ENCODE data around the gene MNAT1.

MNAT1 gene

GRCh38 chr14:60935319-60935718 is 200.8 kb downstream of the MNAT1 start:
- TF ChIP-seq ZBTB7A (IDR thresholded peaks at IDR 0.05; ENCODE audit: low read depth) (no peak), CEBPB (IDR thresholded peaks at IDR 0.05) (no peak), EGR1 (IDR thresholded peaks at IDR 0.05) (no peak)

GRCh38 chr14:60943637-60944032 is 209.1 kb downstream of the MNAT1 start:
- TF ChIP-seq TEAD4 (IDR thresholded peaks at IDR 0.05) (no peak), NFIC (IDR thresholded peaks at IDR 0.05) (no peak), EGR1 (IDR thresholded peaks at IDR 0.05) (no peak), CREB1 (IDR thresholded peaks at IDR 0.05; ENCODE audit: low read depth) (no peak), ZBTB7A (IDR thresholded peaks at IDR 0.05; ENCODE audit: low read depth) (no peak)

- no peak for TF ChIP-seq TAF1 (IDR thresholded peaks at IDR 0.05; ENCODE audit: low read depth)
- TF ChIP-seq CREB1 (IDR thresholded peaks at IDR 0.05; ENCODE audit: low read depth): no peak
- TF ChIP-seq MAX (IDR thresholded peaks at IDR 0.05): no peak
- no peak for TF ChIP-seq USF1 (IDR thresholded peaks at IDR 0.05)
- no peak for TF ChIP-seq ZBTB7A (IDR thresholded peaks at IDR 0.05; ENCODE audit: low read depth)
- no peak for TF ChIP-seq RAD21 (IDR thresholded peaks at IDR 0.05; ENCODE audit: low read depth)
- no peak for TF ChIP-seq REST (IDR thresholded peaks at IDR 0.05; ENCODE audit: low read depth)
Measured at GRCh38 chr14:60944204-60944603, 209.6 kb downstream of the MNAT1 start.

GRCh38 chr14:60945984-60946383 is 211.4 kb downstream of the MNAT1 start:
- TF ChIP-seq TEAD4 (IDR thresholded peaks at IDR 0.05): no peak
- TF ChIP-seq EGR1 (IDR thresholded peaks at IDR 0.05): no peak
- no peak for TF ChIP-seq TAF1 (IDR thresholded peaks at IDR 0.05; ENCODE audit: low read depth)
- TF ChIP-seq YY1 (IDR thresholded peaks at IDR 0.05; ENCODE audit: low read depth): no peak
- no peak for TF ChIP-seq CEBPB (IDR thresholded peaks at IDR 0.05)
- no peak for TF ChIP-seq CREB1 (IDR thresholded peaks at IDR 0.05; ENCODE audit: low read depth)
- TF ChIP-seq NFIC (IDR thresholded peaks at IDR 0.05): no peak
- TF ChIP-seq ZBTB7A (IDR thresholded peaks at IDR 0.05; ENCODE audit: low read depth): no peak

GRCh38 chr14:60946773-60947172 is 212.2 kb downstream of the MNAT1 start:
- TF ChIP-seq CEBPB (IDR thresholded peaks at IDR 0.05) (no peak), EP300 (IDR thresholded peaks at IDR 0.05; ENCODE audit: borderline replicate concordance) (no peak), TAF1 (IDR thresholded peaks at IDR 0.05; ENCODE audit: low read depth) (no peak), CREB1 (IDR thresholded peaks at IDR 0.05; ENCODE audit: low read depth) (no peak), TEAD4 (IDR thresholded peaks at IDR 0.05) (no peak), REST (IDR thresholded peaks at IDR 0.05; ENCODE audit: low read depth) (no peak), USF1 (IDR thresholded peaks at IDR 0.05) (no peak)

- TF ChIP-seq TEAD4 (IDR thresholded peaks at IDR 0.05) (no peak), NFIC (IDR thresholded peaks at IDR 0.05) (no peak), EP300 (IDR thresholded peaks at IDR 0.05; ENCODE audit: borderline replicate concordance) (no peak), FOXM1 (IDR thresholded peaks at IDR 0.05; ENCODE audit: borderline replicate concordance, low read depth) (no peak), ZBTB7A (IDR thresholded peaks at IDR 0.05; ENCODE audit: low read depth) (no peak), TCF12 (IDR thresholded peaks at IDR 0.05; ENCODE audit: low read depth) (no peak), CEBPB (IDR thresholded peaks at IDR 0.05) (no peak), TAF1 (IDR thresholded peaks at IDR 0.05; ENCODE audit: low read depth) (no peak), MAX (IDR thresholded peaks at IDR 0.05) (no peak), CREB1 (IDR thresholded peaks at IDR 0.05; ENCODE audit: low read depth) (no peak), EGR1 (IDR thresholded peaks at IDR 0.05) (no peak), YY1 (IDR thresholded peaks at IDR 0.05; ENCODE audit: low read depth) (no peak), RAD21 (IDR thresholded peaks at IDR 0.05; ENCODE audit: low read depth) (no peak), REST (IDR thresholded peaks at IDR 0.05; ENCODE audit: low read depth) (no peak), USF1 (IDR thresholded peaks at IDR 0.05) (no peak)
Measured at GRCh38 chr14:60951776-60952435, 217.3 kb downstream of the MNAT1 start.
